CD14-positive monocyte (primary cell): ENCODE results near the gene GIGYF2. TPM values are rescaled to one million over a fixed set of nuclear protein-coding genes. Genes with fewer than 3 reads are reported as not detected.

Experiments used
- DNase-seq, 3 donors: peaks; one replicate each; pipeline ENCODE4 v3.0.0-alpha.2; 2011 to 2022
- H2AFZ ChIP-seq: 2 replicates; pipeline ENCODE4 v1.6.0; 2012; ENCODE audit warnings: mild to moderate bottlenecking, low read depth, low read length, inconsistent platforms; ENCODE audit not compliant: insufficient read depth, poor library complexity, severe bottlenecking
- H3K27ac ChIP-seq, 2 donors: 1 replicate in 1 of 2; 2 replicates in 1 of 2; pipeline ENCODE4 v1.5.1; 2012 to 2013; ENCODE audit warnings: low read length in 2 of 2, control low read depth in 1 of 2, inconsistent platforms in 1 of 2, low read depth in 1 of 2, mild to moderate bottlenecking in 1 of 2
- H3K27me3 ChIP-seq, 2 donors: one replicate each; pipeline versions ENCODE4 v1.6.0 to v1.6.1; 2011 to 2013; ENCODE audit warnings: low read length in 2 of 2; ENCODE audit not compliant: control insufficient read depth in 2 of 2, insufficient read depth in 2 of 2
- H3K36me3 ChIP-seq, 2 donors: replicated peaks in 1 of 2; 1 replicate in 1 of 2; 2 replicates in 1 of 2; pipeline versions ENCODE4 v1.5.1 to v1.6.1; 2012 to 2013; ENCODE audit warnings: low read length in 2 of 2, control low read depth in 1 of 2, inconsistent platforms in 1 of 2, mild to moderate bottlenecking in 1 of 2; ENCODE audit not compliant: insufficient read depth in 2 of 2, control insufficient read depth in 1 of 2
- H3K4me1 ChIP-seq, 2 donors: 1 replicate in 1 of 2; 2 replicates in 1 of 2; pipeline versions ENCODE4 v1.5.1 to v1.6.1; 2012 to 2013; ENCODE audit warnings: low read length in 2 of 2, control low read depth in 1 of 2, inconsistent platforms in 1 of 2, mild to moderate bottlenecking in 1 of 2, moderate library complexity in 1 of 2; ENCODE audit not compliant: insufficient read depth in 2 of 2, control insufficient read depth in 1 of 2
- H3K4me2 ChIP-seq: replicated peaks from 2 replicates; pipeline ENCODE3; 2012; ENCODE audit warnings: low read length, moderate library complexity, mild to moderate bottlenecking; ENCODE audit not compliant: poor library complexity, severe bottlenecking; ENCODE audit errors: extremely low read depth
- H3K4me3 ChIP-seq, 3 experiments: fragments of 200-600 bp in 1 of 3; sonication (generic) in 1 of 3; replicated peaks in 1 of 3; 1 replicate in 2 of 3; 2 replicates in 1 of 3; pipeline ENCODE4 v1.5.1; 2011 to 2013; ENCODE audit warnings: low read length in 3 of 3, mild to moderate bottlenecking in 3 of 3, control low read depth in 2 of 3, low read depth in 2 of 3, inconsistent platforms in 1 of 3, moderate library complexity in 1 of 3
- H3K79me2 ChIP-seq: 2 replicates; pipeline ENCODE4 v1.6.0; 2012; ENCODE audit warnings: mild to moderate bottlenecking, control low read depth, inconsistent platforms, low read length, moderate library complexity; ENCODE audit not compliant: insufficient read depth
- H3K9ac ChIP-seq: 2 replicates; pipeline ENCODE4 v1.6.0; 2017; ENCODE audit warnings: low read length, mild to moderate bottlenecking; ENCODE audit not compliant: insufficient read depth, poor library complexity, severe bottlenecking
- H3K9me3 ChIP-seq, 2 donors: replicated peaks in 1 of 2; 1 replicate in 1 of 2; 2 replicates in 1 of 2; pipeline versions ENCODE4 v1.5.1 to v1.6.1; 2012 to 2013; ENCODE audit warnings: low read length in 2 of 2, control low read depth in 1 of 2; ENCODE audit not compliant: control insufficient read depth in 1 of 2, insufficient read depth in 1 of 2
- H4K20me1 ChIP-seq: 2 replicates; pipeline ENCODE4 v1.6.0; 2012; ENCODE audit warnings: mild to moderate bottlenecking, low read length, control low read depth, moderate library complexity; ENCODE audit not compliant: insufficient read depth
- H3K27ac Mint-ChIP-seq, 7 donors: one replicate each; pipeline ENCODE4 v1.8.0; 2020; ENCODE audit warnings: mild to moderate bottlenecking in 7 of 7, mixed read lengths in 7 of 7, moderate library complexity in 6 of 7, inconsistent platforms in 2 of 7
- H3K27me3 Mint-ChIP-seq, 3 donors: one replicate each; pipeline ENCODE4 v1.8.0; 2021 to 2022; ENCODE audit warnings: low read depth in 3 of 3, mild to moderate bottlenecking in 3 of 3, mixed read lengths in 3 of 3, moderate library complexity in 3 of 3, inconsistent platforms in 1 of 3
- H3K36me3 Mint-ChIP-seq, 2 donors: one replicate each; pipeline ENCODE4 v1.8.0; 2020; ENCODE audit warnings: mixed read lengths in 2 of 2, inconsistent platforms in 1 of 2, mild to moderate bottlenecking in 1 of 2
- H3K4me1 Mint-ChIP-seq: one replicate; pipeline ENCODE4 v1.8.0; 2020; ENCODE audit warnings: mild to moderate bottlenecking, mixed read lengths
- H3K4me3 Mint-ChIP-seq, 2 donors: one replicate each; pipeline ENCODE4 v1.8.0; 2020; ENCODE audit warnings: mild to moderate bottlenecking in 2 of 2, mixed read lengths in 2 of 2, moderate library complexity in 1 of 2
- H3K9me3 Mint-ChIP-seq, 7 donors: one replicate each; pipeline ENCODE4 v1.8.0; 2020 to 2022; ENCODE audit warnings: mixed read lengths in 7 of 7, mild to moderate bottlenecking in 6 of 7, moderate library complexity in 6 of 7, inconsistent platforms in 2 of 7
- CTCF ChIP-seq: fragments of 200-600 bp; IDR thresholded peaks from one replicate; pipeline ENCODE4 v1.8.0; 2022; ENCODE audit warnings: antibody characterized with exemption, mild to moderate bottlenecking
- whole genome bisulfite sequencing: methylation state at CpG from one replicate; pipeline ENCODE4 v1.1.5; 2013; ENCODE audit warnings: missing lambda C conversion rate; ENCODE audit not compliant: insufficient coverage; 5-methylcytosine and 5-hydroxymethylcytosine counted together
- intact Hi-C, 2 donors: fragments of 100-400 bp; cut with micrococcal nuclease; formaldehyde crosslinking; loops; one replicate each; pipeline versions ENCODE4 v1.15.0 to v1.15.1; 2023
- polyA plus RNA-seq, 3 donors: library from polyadenylated mRNA; depleted of rRNA in 1 of 3; unstranded in 2 of 3; stranded (reverse) in 1 of 3; fragments of 300-500 nt in 2 of 3; fragments of >200 nt in 1 of 3; fragmentation: Illumina TruSeq in 2 of 3; gene quantifications; 1 replicate in 2 of 3; 2 replicates in 1 of 3; pipeline ENCODE4 v1.2.3, GENCODE V29; 2012 to 2021

The GIGYF2 gene
- polyA plus RNA-seq, 3 donors, result 7.7 to 20.7 (median 17.3) TPM

- no peaks in the 10 kb centered on the region for H3K4me1 ChIP-seq
- no peaks in the 10 kb centered on the region for H3K36me3 ChIP-seq
- H3K79me2 ChIP-seq, result no peaks in the 10 kb centered on the region
- H3K4me2 ChIP-seq, result no peak overlapping the region
- H2AFZ ChIP-seq, result no peak overlapping the region
- no peak overlapping the region for H3K9ac ChIP-seq
- no peaks in the 10 kb centered on the region for H3K9me3 ChIP-seq
- H3K36me3 Mint-ChIP-seq, result no peaks in the 10 kb centered on the region
- no peak overlapping the region for H3K4me3 ChIP-seq
- H3K4me3 Mint-ChIP-seq, result no peak overlapping the region
- no peaks in the 10 kb centered on the region for H3K9me3 Mint-ChIP-seq
- no peaks in the 10 kb centered on the region for H4K20me1 ChIP-seq
- H3K27ac Mint-ChIP-seq, result no peak overlapping the region
- TF ChIP-seq CTCF, result no peak
- H3K27ac ChIP-seq, result no peak overlapping the region
- peaks cover 3 to 11% (median 5%) of the 10 kb centered on the region in 3 donors for H3K27me3 Mint-ChIP-seq
- no peaks in the 10 kb centered on the region for H3K27me3 ChIP-seq
- no peaks in the 10 kb centered on the region for H3K4me1 Mint-ChIP-seq
- 99% methylated on average over 11 of the region's 11 CpGs for whole genome bisulfite sequencing
- no peak for DNase-seq
- intact Hi-C loops, result no loop called here
Observed at GRCh38 chr2:232649033-232649432, 48.1 kb upstream of the GIGYF2 start.

- Histone ChIP-seq H3K27ac (no peak overlapping the region), H4K20me1 (no peaks in the 10 kb centered on the region), H3K27me3 (no peaks in the 10 kb centered on the region), H3K9ac (no peak overlapping the region), H3K4me2 (no peak overlapping the region), H3K36me3 (no peaks in the 10 kb centered on the region), H3K79me2 (no peaks in the 10 kb centered on the region), H3K4me1 (no peaks in the 10 kb centered on the region), H2AFZ (no peak overlapping the region), H3K9me3 (no peaks in the 10 kb centered on the region), H3K4me3 (no peak overlapping the region)
- H3K27me3 Mint-ChIP-seq, result peaks cover 3 to 7% (median 5%) of the 10 kb centered on the region in 3 donors
- H3K4me3 Mint-ChIP-seq, result no peak overlapping the region
- no peaks in the 10 kb centered on the region for H3K9me3 Mint-ChIP-seq
- WGBS, result 94% methylated on average over 3 of the region's 4 CpGs
- intact Hi-C loops, result no loop called here
- no peak for TF ChIP-seq CTCF
- DNase-seq, result no peak
- no peak overlapping the region for H3K27ac Mint-ChIP-seq
- H3K36me3 Mint-ChIP-seq, result no peaks in the 10 kb centered on the region
- H3K4me1 Mint-ChIP-seq, result no peaks in the 10 kb centered on the region
Observed at GRCh38 chr2:232652505-232652851, 44.7 kb upstream of the GIGYF2 start.
